ENCODE measurements around the gene IFITM10.

Gene IFITM10

GRCh38 chr11:1750840-1751530 lies 590 bp upstream of the IFITM10 start:
- DNase-seq: no peak

DNA sequence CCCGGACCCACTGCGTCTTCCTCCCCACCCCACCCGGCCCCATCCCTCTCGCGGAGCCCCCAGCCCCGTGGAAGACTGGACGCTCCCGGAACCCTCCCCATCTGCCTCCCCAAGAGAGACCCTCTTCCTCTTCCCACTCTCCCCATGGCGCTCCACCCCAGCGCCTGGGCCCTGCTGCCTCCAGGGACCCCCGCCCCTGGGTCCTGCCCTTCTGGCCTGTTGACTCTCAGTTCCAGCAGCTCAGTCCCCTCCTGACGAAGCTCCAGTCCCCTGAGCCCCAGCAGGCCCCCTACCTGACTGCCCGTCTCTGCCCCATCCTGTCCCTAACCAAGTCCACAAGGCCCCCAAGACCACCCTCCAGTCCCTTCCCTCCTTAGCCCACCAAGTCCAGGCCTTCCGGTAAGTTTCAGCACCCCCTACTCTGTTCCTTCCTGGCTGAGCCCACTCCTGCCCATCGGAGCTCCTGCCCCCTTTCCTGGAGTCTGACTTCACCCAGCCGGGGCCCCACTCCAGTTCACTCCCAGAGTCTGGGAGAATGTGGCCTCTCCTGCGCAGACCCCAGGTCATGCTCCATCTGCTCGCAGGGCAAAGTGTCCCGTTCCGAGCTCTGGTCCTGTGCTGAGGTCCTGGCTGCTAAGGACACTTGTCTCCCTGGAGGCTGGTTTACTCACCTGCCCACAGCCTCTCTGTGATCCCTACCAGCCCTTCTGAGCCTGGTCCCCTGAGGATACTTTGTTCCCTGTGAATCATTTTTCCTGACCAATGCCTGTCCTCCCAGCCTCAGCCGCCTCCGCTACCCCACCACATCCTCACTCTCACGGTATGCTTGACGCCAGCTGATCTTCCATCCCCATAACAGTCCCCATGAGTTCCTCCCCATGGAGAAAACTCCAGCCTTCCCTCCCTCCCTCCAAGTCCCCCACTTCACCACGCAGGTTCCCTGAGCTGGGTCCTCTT lies 722 bp downstream of the IFITM10 start:
- DNase-seq: no peak

- DNase-seq: no peak
These were observed 1.6 kb downstream of the IFITM10 start for GRCh38 chr11:1748636-1749394.

DNA sequence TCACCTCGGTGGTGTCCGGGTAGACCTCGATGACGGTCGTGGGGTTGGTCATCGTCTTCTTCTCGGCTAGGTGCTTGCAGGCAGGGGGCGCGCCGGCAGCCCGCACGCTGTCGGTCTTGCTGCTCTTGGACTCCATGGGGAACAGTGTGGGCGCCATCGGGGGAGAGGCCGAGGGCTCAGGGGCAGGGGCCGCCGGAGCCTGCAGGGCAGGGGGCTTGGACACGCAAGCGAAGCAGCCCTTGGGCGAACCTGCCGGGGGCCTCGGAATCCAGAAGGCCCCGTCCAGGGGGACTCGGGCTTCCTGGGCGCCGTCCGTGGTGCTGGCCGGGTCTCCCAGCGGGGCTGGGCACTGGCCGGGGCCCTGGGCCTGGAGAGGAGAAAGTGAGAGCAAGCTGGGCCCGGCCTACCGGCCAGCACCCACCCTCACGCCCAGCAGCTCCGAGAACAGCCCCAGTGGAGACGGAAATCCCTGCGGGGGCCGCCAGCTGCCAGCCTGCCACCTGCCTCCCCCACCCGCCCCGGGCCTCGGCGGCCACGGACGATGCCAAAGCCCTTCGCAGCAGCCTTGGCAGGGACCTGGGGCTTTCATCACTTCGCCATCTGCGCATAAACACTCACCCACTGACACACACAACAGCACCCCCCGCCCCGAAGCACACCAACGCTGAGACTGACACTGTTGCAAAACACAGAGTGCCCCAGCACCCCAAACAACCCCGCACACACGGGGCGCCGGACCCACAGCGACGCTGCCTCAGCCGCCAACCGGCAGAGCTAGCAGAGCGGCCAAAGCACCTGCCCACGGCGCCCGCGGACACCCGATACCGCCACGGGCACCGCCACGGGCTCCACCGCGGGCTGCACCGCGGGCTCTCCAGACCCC lies 2.4 kb downstream of the IFITM10 start:
- DNase-seq: no peak

GRCh38 chr11:1746956-1747752 lies 3.2 kb downstream of the IFITM10 start:
- no peak for DNase-seq

DNA sequence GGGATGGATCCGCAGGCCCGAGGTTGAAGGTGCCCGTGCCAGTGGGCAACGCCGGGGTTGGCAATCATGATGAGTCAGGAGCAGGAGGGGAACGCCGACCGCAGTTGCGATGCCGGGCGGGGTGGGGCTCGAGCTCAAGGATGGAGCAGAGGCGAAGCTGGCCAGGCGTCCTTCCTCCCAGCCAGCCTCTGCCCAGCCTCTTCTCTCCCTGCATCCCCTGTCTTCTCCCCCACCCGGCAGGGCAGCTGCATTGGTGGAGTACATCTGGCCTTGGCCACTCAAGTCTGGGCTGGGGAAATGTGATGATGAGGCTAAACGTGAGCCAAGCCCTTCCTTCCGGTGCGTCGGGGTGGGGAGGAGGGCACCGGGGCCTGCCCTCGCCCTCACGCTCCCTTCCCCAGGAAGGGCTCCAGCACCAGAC lies 3.9 kb downstream of the IFITM10 start:
- no peak for DNase-seq

DNA sequence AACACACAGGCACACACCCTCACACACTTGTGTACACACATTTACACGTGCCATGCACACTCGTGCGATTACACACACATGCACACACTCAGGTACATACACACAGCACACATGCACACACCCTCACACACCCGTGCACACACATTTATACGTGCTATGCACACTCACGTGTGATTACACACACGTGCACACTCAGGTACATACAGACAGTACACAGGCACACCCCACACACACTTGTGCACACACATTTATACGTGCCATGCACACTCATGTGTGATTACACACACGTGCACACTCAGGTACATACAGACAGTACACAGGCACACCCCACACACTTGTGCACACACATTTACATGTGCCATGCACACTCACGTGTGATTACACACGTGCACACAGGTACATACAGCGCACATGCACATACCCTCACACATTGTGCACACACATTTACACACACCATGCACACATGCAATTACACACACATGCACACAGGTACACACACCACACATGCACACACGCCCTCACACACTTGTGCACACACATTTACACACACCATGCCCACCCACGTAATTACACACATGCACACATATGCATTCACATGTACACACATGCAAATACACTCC lies 4.6 kb downstream of the IFITM10 start:
- DNase-seq: no peak

GRCh38 chr11:1744891-1745700 lies 5.3 kb downstream of the IFITM10 start:
- DNase-seq: no peak

- no peak for DNase-seq
These were observed 6.1 kb downstream of the IFITM10 start for GRCh38 chr11:1744137-1744886.

- DNase-seq: no peak
These were observed 6.7 kb downstream of the IFITM10 start for GRCh38 chr11:1743585-1744136.

DNA sequence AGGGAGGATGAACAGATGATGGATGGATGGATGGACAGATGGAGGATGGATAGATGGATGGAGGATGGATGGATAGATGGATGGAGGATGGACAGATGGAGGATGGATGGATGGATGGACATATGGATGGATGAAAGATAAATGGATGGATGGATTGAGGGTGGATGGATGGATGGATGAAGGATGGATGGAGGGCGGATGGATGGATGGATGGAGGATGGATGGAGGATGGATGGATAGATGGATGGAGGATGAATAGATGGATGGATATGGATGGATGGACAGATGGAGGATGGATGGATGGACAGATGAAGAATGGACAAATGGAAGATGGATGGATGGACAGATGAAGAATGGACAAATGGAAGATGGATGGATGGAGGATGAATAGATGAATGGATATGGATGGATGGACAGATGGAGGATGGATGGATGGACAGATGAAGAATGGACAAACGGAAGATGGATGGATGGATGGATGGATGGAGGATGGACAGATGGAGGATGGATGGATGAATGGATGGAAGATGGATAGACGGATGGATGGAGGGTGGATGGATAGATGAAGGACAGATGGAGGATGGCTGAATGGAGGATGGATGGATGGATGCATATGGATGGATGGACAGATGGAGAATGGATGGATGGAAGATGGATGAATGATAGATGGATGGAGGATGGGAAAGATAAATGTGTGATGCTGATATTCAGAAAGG lies 7.4 kb downstream of the IFITM10 start:
- no peak for DNase-seq

DNA sequence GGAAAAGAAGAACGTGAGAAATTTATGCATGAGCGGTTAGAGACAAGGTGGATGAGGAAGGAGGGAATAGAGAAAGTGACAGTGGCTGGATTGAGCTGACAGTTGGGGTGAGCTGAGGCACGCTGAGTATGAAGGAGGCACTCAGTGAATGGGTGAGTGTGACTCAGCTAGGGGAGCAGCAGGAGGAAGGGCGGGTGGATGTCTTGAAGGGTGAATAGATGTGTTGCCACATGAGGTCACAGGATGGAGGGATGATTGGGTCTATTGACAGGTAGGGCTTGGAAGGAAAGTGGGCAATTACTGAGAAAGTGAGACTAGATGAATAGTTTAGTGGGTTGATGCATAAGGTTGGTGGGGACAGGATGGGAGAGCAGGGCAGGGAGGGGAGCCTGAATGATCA lies 8.0 kb downstream of the IFITM10 start:
- DNase-seq: no peak

DNA sequence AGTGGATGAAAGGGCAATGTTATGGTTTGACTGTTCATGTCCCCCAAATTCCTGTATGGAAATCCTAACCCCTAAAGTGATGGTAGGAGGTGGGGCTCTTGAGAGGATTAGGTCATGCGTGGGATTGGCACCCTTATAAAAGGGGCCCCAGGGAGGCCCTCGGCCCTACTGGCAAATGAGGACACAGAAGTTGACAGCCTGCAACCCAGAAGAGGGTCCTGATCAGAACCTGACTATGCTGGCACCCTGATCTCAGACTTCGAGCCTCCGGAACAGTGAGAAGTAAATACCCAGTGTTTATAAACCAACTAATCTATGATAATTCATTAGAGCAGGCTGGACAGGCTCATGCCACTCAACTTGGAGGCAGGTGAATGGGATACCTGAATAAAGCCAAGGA lies 8.7 kb downstream of the IFITM10 start:
- DNase-seq: no peak

DNA sequence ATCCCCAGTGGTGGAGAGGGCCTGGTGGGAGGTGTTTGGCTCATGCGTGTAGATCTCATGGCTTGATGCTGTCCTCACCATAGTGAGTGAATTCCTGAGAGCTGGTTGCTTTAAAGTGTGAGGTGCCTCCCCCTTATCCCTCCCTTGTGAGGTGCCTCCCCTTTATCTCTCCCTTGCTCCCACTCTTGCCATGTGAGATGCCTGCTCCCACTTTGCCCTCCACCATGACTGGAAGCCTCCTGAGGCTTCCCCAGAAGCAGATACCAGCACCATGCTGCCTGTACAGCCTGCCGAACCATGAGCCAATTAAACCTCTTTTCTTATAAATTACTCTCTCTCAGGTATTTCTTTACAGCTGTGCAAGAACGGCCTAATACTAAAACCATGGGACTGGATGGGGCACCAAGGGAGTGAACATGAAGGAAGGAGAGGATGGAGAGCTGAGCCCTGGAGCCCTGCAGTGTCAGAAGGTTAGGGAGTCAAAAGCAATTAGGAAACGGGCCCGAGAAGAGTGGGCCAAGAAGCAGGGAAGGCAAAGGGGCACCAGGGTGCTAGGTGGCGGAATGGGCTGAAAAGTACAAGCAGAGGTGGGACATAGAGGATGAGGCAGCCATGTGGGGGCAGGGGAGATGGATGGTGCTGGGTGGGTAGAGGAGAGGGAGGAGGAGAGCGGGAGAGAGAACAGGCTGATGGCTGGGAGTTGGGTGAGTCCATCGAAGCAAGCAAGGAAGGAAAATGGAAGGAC lies 9.4 kb downstream of the IFITM10 start:
- no peak for DNase-seq

DNA sequence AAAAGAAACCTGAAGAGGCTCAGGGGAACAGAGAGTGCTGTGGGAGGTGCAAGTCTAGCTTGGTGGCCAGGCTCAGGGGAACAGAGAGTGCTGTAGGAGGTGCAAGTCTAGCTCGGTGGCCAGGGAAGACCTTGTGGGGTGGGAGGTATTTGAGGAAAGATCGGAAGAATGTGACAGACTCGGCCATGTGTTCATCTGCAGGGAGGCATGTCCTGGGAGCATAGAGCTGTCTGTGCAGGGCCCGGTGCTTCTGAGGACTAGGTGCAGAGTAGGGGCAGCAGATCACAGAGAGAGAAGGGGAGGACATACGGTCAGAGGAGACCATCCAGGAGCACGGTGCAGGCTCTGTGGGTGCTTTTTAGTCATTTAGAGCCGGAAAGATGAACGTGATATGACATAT lies 10.8 kb downstream of the IFITM10 start:
- DNase-seq: no peak

- no peak for DNase-seq
These were observed 12.0 kb downstream of the IFITM10 start for GRCh38 chr11:1738380-1738779.

DNA sequence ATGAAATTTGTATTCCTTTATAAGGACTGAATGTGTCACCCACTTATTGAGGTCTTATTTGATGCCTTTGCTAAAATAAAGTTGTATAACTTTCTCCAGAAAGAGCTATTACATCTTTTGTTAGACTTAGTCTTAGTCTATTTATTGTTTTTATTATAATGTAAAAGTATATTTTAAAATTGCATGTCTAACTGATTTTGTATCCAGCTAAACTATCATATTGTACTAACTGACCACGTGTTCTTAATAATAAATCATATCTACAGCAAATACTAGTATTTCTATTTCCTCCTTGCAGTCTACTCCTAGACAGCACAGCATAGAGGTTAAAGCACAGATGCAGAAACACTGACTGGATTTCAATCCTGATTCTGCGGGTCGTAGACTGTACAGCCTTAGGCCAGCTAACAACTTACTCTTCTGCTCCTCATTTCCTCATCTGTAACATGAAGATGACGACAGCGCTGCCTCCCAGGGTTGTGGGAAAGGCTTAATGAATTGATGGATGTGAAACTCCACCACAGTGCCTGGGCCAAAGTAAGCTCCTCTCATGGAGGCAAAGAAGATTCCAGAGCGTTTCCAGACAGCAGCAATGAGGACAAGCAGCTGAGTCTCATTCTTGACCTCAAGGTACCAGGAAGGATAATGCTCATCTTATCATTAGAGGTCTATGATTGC lies 13.2 kb downstream of the IFITM10 start:
- no peak for DNase-seq

Data from effector CD4-positive, alpha-beta T cell (primary cell).